ENCODE data around the gene RREB1.

RREB1 gene

DNA sequence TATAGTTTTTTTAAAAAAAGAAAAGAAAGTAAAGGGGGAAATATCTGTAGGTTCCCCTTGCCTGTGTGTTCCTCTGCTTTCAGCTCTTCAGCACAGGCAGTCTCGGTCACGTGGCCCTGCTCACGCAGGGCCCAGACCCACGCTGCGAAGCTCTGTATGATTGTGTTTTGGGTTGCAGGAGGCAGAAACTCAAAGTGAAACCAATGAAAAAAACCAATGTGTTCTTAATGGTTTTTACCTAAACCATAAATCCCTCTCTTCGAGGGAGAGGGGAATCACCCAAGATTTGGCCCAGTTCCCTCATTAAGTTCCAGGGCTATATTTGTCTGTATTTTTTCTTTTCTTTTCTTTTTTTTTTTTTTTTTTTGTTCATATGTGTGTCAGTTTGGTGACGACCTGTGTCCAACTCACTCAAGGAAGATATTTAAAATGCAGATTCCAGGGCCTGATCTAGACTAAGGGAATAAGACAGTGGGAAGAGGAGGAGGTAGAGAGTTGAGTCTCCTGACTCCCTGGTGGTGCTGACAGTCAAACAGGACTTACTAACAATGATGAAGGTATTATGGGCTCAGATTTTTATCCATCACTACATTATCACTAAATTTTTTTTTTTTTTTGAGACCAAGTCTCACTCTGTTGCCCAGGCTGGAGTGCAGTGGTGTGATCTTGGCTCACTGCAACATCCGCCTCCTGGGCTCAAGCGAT lies 33.8 kb upstream of the RREB1 start:
- no peaks in the 10 kb centered on the region for H3K79me2 ChIP-seq
- no peaks in the 10 kb centered on the region for H3K27me3 ChIP-seq (ENCODE audit: control insufficient read depth, insufficient read depth, low read length)
- no peak overlapping the region for H3K4me2 ChIP-seq (ENCODE audit: low read length)
- H3K9ac ChIP-seq: no peak overlapping the region
- H3K4me3 ChIP-seq (ENCODE audit: low read depth, low read length): no peak overlapping the region
- TF ChIP-seq, protein P1, sequence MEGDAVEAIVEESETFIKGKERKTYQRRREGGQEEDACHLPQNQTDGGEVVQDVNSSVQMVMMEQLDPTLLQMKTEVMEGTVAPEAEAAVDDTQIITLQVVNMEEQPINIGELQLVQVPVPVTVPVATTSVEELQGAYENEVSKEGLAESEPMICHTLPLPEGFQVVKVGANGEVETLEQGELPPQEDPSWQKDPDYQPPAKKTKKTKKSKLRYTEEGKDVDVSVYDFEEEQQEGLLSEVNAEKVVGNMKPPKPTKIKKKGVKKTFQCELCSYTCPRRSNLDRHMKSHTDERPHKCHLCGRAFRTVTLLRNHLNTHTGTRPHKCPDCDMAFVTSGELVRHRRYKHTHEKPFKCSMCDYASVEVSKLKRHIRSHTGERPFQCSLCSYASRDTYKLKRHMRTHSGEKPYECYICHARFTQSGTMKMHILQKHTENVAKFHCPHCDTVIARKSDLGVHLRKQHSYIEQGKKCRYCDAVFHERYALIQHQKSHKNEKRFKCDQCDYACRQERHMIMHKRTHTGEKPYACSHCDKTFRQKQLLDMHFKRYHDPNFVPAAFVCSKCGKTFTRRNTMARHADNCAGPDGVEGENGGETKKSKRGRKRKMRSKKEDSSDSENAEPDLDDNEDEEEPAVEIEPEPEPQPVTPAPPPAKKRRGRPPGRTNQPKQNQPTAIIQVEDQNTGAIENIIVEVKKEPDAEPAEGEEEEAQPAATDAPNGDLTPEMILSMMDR (IDR thresholded peaks at IDR 0.05): no peak
- peaks cover 3% of the 10 kb centered on the region for H3K9me3 ChIP-seq (ENCODE audit: control insufficient read depth, low read length)
- H3K4me1 ChIP-seq: no peaks in the 10 kb centered on the region
- H3K27ac ChIP-seq: no peak overlapping the region
- no peak overlapping the region for H2AFZ ChIP-seq
- H3K36me3 ChIP-seq (ENCODE audit: control insufficient read depth, insufficient read depth, low read length): no peaks in the 10 kb centered on the region

DNA sequence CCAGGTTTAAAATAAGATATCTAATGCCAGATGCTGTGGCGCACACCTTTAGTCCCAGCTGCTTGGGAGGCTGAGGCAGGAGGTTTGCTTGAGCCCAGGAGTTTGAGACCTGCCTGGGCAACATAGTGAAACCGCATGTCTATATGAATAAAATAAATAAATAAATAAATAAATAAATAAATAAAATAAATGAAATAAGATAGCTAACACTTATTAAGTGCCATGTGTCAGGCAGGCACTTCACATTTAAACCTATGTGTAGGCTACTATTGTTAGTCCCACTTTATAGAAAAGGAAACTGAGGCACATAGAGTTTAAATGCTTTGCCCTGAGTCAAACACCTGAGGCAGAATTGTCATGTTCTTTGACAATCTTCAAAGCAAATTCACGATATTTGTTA lies 32.9 kb upstream of the RREB1 start:
- TF ChIP-seq, protein P1 (IDR thresholded peaks at IDR 0.05): no peak

DNA sequence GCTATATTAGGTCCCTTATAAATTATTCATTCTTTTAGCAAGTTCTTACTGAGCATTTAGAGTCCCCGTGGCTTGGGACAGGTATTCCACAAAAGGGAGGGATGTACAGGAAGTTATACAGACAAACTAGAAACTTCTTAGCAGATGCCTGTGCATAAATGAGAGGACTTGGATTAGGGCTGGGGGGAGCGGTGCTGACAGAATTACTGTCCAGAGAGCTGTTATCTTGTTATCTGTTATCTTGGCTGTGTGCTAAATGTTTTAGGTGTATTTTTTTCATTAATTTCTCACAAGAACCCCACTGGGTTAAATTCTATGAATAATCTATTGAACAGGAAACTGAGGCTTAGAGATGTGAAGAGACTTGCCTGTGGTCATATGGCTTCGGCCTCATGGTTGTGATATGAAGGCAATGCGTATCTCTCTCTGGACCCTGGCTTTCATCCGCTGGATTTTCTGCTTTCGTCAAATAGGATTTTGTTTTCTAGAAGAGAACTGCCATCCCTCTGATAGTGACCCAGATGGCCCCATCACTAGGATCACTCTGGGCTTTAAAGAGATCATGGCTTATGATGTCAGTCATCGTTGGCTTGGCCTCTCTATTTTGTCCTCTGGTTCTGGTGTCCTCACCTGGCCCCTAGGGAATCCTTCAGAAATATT lies 32.3 kb upstream of the RREB1 start:
- Histone ChIP-seq H3K9ac (no peak overlapping the region), H3K4me3 (ENCODE audit: low read depth, low read length) (no peak overlapping the region), H2AFZ (no peak overlapping the region), H3K27ac (no peak overlapping the region), H3K36me3 (ENCODE audit: control insufficient read depth, insufficient read depth, low read length) (no peaks in the 10 kb centered on the region), H3K79me2 (no peaks in the 10 kb centered on the region), H3K4me2 (ENCODE audit: low read length) (no peak overlapping the region), H3K9me3 (ENCODE audit: control insufficient read depth, low read length) (peaks cover 3% of the 10 kb centered on the region), H3K4me1 (no peaks in the 10 kb centered on the region), H3K27me3 (ENCODE audit: control insufficient read depth, insufficient read depth, low read length) (no peaks in the 10 kb centered on the region)
- TF ChIP-seq, protein P1 (IDR thresholded peaks at IDR 0.05): no peak

More for the DNA sequence above, 32.9 kb upstream of the RREB1 start:
- Histone ChIP-seq H3K4me1 (no peaks in the 10 kb centered on the region), H3K27ac (no peak overlapping the region), H2AFZ (no peak overlapping the region), H3K27me3 (ENCODE audit: control insufficient read depth, insufficient read depth, low read length) (no peaks in the 10 kb centered on the region), H3K4me3 (ENCODE audit: low read depth, low read length) (no peak overlapping the region), H3K4me2 (ENCODE audit: low read length) (no peak overlapping the region), H3K9me3 (ENCODE audit: control insufficient read depth, low read length) (peaks cover 3% of the 10 kb centered on the region), H3K36me3 (ENCODE audit: control insufficient read depth, insufficient read depth, low read length) (no peaks in the 10 kb centered on the region), H3K79me2 (no peaks in the 10 kb centered on the region), H3K9ac (no peak overlapping the region)

DNA sequence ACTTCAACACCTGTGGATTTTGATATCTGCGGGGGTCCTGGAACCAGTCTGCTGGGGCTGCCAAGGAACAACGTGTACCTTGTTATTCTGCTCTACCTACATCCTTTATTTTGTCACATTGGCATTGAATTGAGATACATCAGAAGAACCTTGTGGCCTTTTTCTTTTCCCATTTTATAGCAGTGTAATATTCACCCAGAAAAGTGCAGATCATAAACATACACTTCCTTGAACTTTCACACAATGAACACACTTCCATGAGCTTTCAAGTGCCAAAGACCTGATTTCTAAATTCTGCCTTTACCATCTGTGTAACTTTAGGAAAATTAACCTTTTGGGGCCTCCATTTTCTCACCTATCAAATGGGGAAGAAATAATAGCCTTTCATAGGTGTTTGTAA lies 29.9 kb upstream of the RREB1 start:
- TF ChIP-seq, protein P1 (IDR thresholded peaks at IDR 0.05): no peak

More for the DNA sequence above, 29.9 kb upstream of the RREB1 start:
- Histone ChIP-seq H3K9ac (no peak overlapping the region), H3K9me3 (ENCODE audit: control insufficient read depth, low read length) (peaks cover 2% of the 10 kb centered on the region), H2AFZ (no peak overlapping the region), H3K36me3 (ENCODE audit: control insufficient read depth, insufficient read depth, low read length) (no peaks in the 10 kb centered on the region), H3K27ac (no peak overlapping the region), H3K79me2 (no peaks in the 10 kb centered on the region), H3K4me2 (ENCODE audit: low read length) (no peak overlapping the region), H3K4me3 (ENCODE audit: low read depth, low read length) (no peak overlapping the region), H3K27me3 (ENCODE audit: control insufficient read depth, insufficient read depth, low read length) (no peaks in the 10 kb centered on the region), H3K4me1 (no peaks in the 10 kb centered on the region)

Data from parathyroid adenoma (tissue), 2 donors.